Kidney glomerular epithelial cell (primary cell): ENCODE measurements around the gene SFXN5.
"Not testable (repeated sequence)": the region's sequence is repeated elsewhere in the genome, so short reads cannot be mapped to it uniquely, and the experiment has no call there.

Source experiments
- DNase-seq: peaks from one replicate; lab custom pipeline; 2025; lab: John Stamatoyannopoulos, UW

Gene SFXN5

GRCh38 chr2:73078457-73079411 lies 7.2 kb upstream of the SFXN5 start:
- DNase-seq = no peak

DNA sequence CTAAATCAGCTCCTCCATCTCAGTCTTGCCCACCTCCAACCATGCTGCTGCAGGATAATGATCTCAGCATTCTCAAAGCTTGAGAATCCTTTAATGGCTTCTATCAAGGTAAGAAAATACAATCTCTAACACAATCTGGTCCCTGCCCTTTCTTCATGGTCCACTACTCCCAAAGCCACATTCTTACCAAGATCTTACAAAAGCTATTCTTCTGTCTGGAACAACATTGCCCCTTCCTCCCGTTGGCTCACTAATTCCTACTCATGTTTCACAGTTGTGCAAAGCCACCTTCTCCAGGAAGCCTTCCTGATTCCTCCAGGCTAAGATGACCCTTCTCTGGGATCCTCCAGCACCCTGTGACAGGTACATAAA lies 5.9 kb upstream of the SFXN5 start:
- peak; percentile 41 for DNase-seq

- DNase-seq = no peak
These were observed 5.3 kb upstream of the SFXN5 start for GRCh38 chr2:73076701-73077423.

DNA sequence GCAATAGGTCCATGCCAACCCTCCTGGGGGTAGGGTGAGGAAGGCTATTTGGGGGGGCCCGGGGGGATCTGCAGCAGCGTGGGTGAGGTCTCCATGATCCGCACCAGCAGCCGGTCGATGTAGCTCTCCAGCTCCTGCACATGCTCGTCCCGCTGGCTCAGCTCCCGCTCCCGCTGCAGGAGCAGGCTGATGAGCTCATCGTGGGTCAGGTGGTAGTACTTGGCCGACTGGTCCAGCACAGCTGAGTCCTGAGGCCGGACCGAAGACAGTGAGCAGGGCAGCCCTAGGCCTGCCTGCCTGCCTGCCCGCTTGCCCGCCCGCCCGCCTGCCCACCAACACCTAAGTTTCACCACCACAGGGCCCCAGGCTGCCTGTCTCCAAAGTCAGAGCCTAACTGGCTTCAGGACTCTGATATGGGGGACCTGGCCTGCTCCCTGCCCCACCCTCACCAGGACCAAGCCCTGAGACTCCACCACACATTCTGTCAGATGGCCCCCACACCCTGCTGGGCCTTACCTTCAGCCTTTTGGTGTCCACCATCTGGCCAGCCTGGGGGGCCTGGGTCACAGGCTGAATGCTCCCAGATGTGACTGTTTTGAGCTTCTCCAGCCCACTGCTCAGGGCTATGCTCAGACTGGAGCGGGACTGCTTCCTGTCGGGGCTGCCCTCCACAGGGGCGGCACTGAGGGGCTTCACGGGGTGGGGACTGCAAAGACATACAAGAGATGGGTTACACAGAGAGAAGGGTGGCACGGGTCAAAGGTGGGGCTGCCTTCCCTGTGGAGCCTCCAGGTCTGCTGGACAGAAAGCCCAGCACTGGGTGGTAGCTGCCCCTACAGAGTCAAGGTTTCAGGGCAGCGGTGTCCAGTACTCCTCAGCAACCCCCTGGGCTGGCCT lies 4.2 kb upstream of the SFXN5 start:
- DNase-seq = no peak

- no peak for DNase-seq
These were observed 2.9 kb upstream of the SFXN5 start for GRCh38 chr2:73074110-73075069.

DNA sequence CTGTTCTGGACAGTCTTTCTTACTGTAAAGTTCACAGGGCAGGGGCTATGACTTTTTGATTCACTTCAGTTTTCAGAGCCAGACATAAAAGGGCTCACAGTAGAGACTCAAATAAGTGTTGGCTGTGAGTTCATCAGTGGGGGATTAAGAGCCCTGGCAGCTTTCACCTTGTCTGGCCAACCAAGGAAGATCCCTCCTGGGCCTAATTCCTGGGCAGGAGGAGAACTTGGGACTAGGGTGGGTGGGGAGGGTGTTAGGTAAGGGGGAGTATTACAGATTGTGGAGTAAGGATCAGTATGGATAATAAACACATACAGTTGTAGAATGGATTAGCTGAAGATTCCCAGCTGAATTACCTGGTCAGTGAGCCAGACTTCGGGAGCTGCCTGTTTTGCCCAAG lies 904 bp upstream of the SFXN5 start:
- no peak for DNase-seq

DNA sequence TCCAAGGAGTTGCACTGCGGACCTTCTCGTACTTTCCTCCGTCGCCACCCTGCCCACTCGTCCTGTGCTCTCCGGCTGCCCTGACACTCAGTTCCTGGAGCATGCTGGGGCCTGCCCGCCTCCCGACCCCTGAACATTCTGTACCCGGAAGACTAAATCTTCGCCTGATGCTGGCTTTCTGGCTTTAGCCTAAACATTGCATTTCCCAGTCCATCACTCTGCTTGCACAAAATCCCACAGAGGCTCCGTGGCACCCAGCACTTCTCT lies 550 bp upstream of the SFXN5 start:
- DNase-seq = peak; percentile 4

- DNase-seq = no peak
These were observed 711 bp downstream of the SFXN5 start for GRCh38 chr2:73070643-73071359.

- DNase-seq = no peak
These were observed 1.5 kb downstream of the SFXN5 start for GRCh38 chr2:73069855-73070642.

DNA sequence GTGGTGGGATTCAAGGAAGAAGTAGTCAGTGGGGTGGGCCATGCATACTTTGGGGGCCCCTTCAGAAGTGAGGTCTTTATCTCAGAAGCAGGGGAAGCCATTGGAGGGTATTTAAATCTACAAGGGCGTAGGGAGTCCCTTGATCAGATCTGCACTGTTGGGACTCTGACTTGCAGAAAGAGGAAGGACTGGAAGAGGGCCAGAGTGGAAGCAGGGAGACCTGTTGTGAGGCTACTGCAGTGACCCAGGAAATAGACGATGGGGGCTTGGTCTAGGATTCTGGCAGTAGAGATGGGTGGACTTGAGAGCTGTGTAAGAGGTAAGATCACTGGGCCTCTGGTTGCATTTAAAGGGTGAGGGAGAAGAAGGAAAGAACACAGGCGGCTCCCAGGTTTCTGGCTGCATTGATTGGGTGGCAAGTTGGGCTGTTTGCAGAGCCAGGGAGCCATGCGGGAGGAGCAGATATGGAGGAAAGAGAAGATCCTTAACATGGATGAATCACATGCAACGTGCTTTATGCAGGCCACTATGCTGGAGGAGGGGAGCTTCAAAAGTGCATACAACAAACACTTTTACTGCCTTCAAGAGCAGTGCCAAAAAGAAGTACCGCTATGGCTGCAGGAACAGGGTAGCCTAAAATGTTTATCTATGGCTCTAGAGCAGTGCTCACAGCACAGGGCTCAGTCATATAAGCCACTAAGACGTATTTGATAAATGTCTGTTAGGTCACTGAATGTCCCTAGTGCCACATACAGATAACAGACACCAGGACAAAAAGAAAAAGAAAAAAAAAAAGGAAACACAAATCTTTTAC lies 2.3 kb downstream of the SFXN5 start:
- no peak for DNase-seq

GRCh38 chr2:73068147-73068546 lies 3.4 kb downstream of the SFXN5 start:
- no peak for DNase-seq

GRCh38 chr2:73067043-73067442 lies 4.5 kb downstream of the SFXN5 start:
- DNase-seq = no peak

GRCh38 chr2:73065070-73065469 lies 6.4 kb downstream of the SFXN5 start:
- DNase-seq = not testable (repeated sequence)

- DNase-seq = peak; percentile 79
These were observed 7.3 kb downstream of the SFXN5 start for GRCh38 chr2:73063909-73064875.

DNA sequence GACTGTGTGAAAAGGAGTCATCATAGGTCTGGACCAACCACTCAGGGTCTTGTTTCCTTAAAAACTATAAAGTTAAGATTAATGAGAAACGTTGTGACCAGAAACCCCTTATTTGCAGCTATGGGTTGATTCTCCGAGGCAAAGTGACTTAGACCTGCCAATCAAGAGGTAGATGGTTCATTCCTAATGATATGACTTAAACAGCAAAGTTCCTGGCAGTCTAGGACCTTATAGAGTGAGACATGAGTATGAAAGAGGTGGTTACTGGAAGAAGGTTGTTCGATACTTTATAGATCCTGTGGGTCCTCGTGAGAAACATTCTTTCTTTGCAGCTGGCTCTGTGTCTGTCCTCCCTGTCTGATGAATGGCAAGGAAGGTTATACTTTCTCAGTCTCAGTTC lies 8.0 kb downstream of the SFXN5 start:
- no peak for DNase-seq

GRCh38 chr2:73059106-73059505 lies 12.4 kb downstream of the SFXN5 start:
- no peak for DNase-seq

- DNase-seq = no peak
These were observed 16.5 kb downstream of the SFXN5 start for GRCh38 chr2:73054980-73055379.
